Measurements from ENCODE around the gene NR1I2.

Gene NR1I2

GRCh38 chr3:119762876-119763275 lies 19.0 kb upstream of the NR1I2 start:
- H3K36me3 ChIP-seq (ENCODE audit: control insufficient read depth, insufficient read depth, low read length, severe bottlenecking) = no peaks in the 10 kb centered on the region
- no peak overlapping the region for H3K4me3 ChIP-seq (ENCODE audit: low read length)
- no peak overlapping the region for H3K9ac ChIP-seq (ENCODE audit: low read length)
- H3K4me1 ChIP-seq (ENCODE audit: control insufficient read depth, insufficient read depth, low read length) = no peaks in the 10 kb centered on the region
- no peaks in the 10 kb centered on the region for H3K27me3 ChIP-seq (replicated peaks; ENCODE audit: control insufficient read depth, insufficient read depth, low read length)
- H3K9me3 ChIP-seq (ENCODE audit: control insufficient read depth, low read length) = peaks cover 28% of the 10 kb centered on the region
- DNase-seq (ENCODE audit: low read depth) = no peak

GRCh38 chr3:119763466-119763865 lies 18.4 kb upstream of the NR1I2 start:
- Histone ChIP-seq H3K36me3 (ENCODE audit: control insufficient read depth, insufficient read depth, low read length, severe bottlenecking) (no peaks in the 10 kb centered on the region), H3K4me1 (ENCODE audit: control insufficient read depth, insufficient read depth, low read length) (no peaks in the 10 kb centered on the region), H3K4me3 (ENCODE audit: low read length) (no peak overlapping the region), H3K9ac (ENCODE audit: low read length) (no peak overlapping the region), H3K27me3 (replicated peaks; ENCODE audit: control insufficient read depth, insufficient read depth, low read length) (no peaks in the 10 kb centered on the region), H3K9me3 (ENCODE audit: control insufficient read depth, low read length) (peaks cover 28% of the 10 kb centered on the region)
- no peak for DNase-seq (ENCODE audit: low read depth)

GRCh38 chr3:119765239-119765638 lies 16.7 kb upstream of the NR1I2 start:
- Histone ChIP-seq H3K36me3 (ENCODE audit: control insufficient read depth, insufficient read depth, low read length, severe bottlenecking) (no peaks in the 10 kb centered on the region), H3K4me1 (ENCODE audit: control insufficient read depth, insufficient read depth, low read length) (no peaks in the 10 kb centered on the region), H3K4me3 (ENCODE audit: low read length) (no peak overlapping the region), H3K9me3 (ENCODE audit: control insufficient read depth, low read length) (peaks cover 22% of the 10 kb centered on the region), H3K27me3 (replicated peaks; ENCODE audit: control insufficient read depth, insufficient read depth, low read length) (no peaks in the 10 kb centered on the region), H3K9ac (ENCODE audit: low read length) (no peak overlapping the region)
- no peak for DNase-seq (ENCODE audit: low read depth)

GRCh38 chr3:119767936-119768601 lies 13.8 kb upstream of the NR1I2 start:
- H3K27me3 ChIP-seq (replicated peaks; ENCODE audit: control insufficient read depth, insufficient read depth, low read length) = no peaks in the 10 kb centered on the region
- no peak overlapping the region for H3K4me3 ChIP-seq (ENCODE audit: low read length)
- DNase-seq (ENCODE audit: low read depth) = no peak
- no peaks in the 10 kb centered on the region for H3K36me3 ChIP-seq (ENCODE audit: control insufficient read depth, insufficient read depth, low read length, severe bottlenecking)
- H3K9me3 ChIP-seq (ENCODE audit: control insufficient read depth, low read length) = no peaks in the 10 kb centered on the region
- H3K9ac ChIP-seq (ENCODE audit: low read length) = no peak overlapping the region
- H3K4me1 ChIP-seq (ENCODE audit: control insufficient read depth, insufficient read depth, low read length) = no peaks in the 10 kb centered on the region

- Histone ChIP-seq H3K27me3 (replicated peaks; ENCODE audit: control insufficient read depth, insufficient read depth, low read length) (no peaks in the 10 kb centered on the region), H3K9ac (ENCODE audit: low read length) (no peak overlapping the region), H3K4me3 (ENCODE audit: low read length) (no peak overlapping the region), H3K4me1 (ENCODE audit: control insufficient read depth, insufficient read depth, low read length) (no peaks in the 10 kb centered on the region), H3K9me3 (ENCODE audit: control insufficient read depth, low read length) (no peaks in the 10 kb centered on the region), H3K36me3 (ENCODE audit: control insufficient read depth, insufficient read depth, low read length, severe bottlenecking) (no peaks in the 10 kb centered on the region)
- no peak for DNase-seq (ENCODE audit: low read depth)
Measured at GRCh38 chr3:119768668-119769393, 13.1 kb upstream of the NR1I2 start.

- Histone ChIP-seq H3K4me1 (ENCODE audit: control insufficient read depth, insufficient read depth, low read length) (peaks cover 6% of the 10 kb centered on the region), H3K36me3 (ENCODE audit: control insufficient read depth, insufficient read depth, low read length, severe bottlenecking) (no peaks in the 10 kb centered on the region), H3K9me3 (ENCODE audit: control insufficient read depth, low read length) (no peaks in the 10 kb centered on the region), H3K27me3 (replicated peaks; ENCODE audit: control insufficient read depth, insufficient read depth, low read length) (no peaks in the 10 kb centered on the region), H3K4me3 (ENCODE audit: low read length) (no peak overlapping the region), H3K9ac (ENCODE audit: low read length) (no peak overlapping the region)
- no peak for DNase-seq (ENCODE audit: low read depth)
Measured at GRCh38 chr3:119769394-119770149, 12.3 kb upstream of the NR1I2 start.

- DNase-seq (ENCODE audit: low read depth) = no peak
- peaks cover 6% of the 10 kb centered on the region for H3K4me1 ChIP-seq (ENCODE audit: control insufficient read depth, insufficient read depth, low read length)
Measured at GRCh38 chr3:119774444-119774843, 7.5 kb upstream of the NR1I2 start.

GRCh38 chr3:119776304-119776703 lies 5.6 kb upstream of the NR1I2 start:
- no peaks in the 10 kb centered on the region for H3K27me3 ChIP-seq (replicated peaks; ENCODE audit: control insufficient read depth, insufficient read depth, low read length)
- no peak overlapping the region for H3K4me3 ChIP-seq (ENCODE audit: low read length)
- peaks cover 14% of the 10 kb centered on the region for H3K9me3 ChIP-seq (ENCODE audit: control insufficient read depth, low read length)
- H3K9ac ChIP-seq (ENCODE audit: low read length) = no peak overlapping the region
- no peaks in the 10 kb centered on the region for H3K36me3 ChIP-seq (ENCODE audit: control insufficient read depth, insufficient read depth, low read length, severe bottlenecking)
- DNase-seq (ENCODE audit: low read depth) = no peak
- peaks cover 6% of the 10 kb centered on the region for H3K4me1 ChIP-seq (ENCODE audit: control insufficient read depth, insufficient read depth, low read length)

More at GRCh38 chr3:119774444-119774843, 7.5 kb upstream of the NR1I2 start:
- H3K27me3 ChIP-seq (replicated peaks; ENCODE audit: control insufficient read depth, insufficient read depth, low read length) = no peaks in the 10 kb centered on the region
- H3K9ac ChIP-seq (ENCODE audit: low read length) = no peak overlapping the region
- H3K4me3 ChIP-seq (ENCODE audit: low read length) = no peak overlapping the region
- no peaks in the 10 kb centered on the region for H3K36me3 ChIP-seq (ENCODE audit: control insufficient read depth, insufficient read depth, low read length, severe bottlenecking)
- peaks cover 14% of the 10 kb centered on the region for H3K9me3 ChIP-seq (ENCODE audit: control insufficient read depth, low read length)

- Histone ChIP-seq H3K36me3 (ENCODE audit: control insufficient read depth, insufficient read depth, low read length, severe bottlenecking) (no peaks in the 10 kb centered on the region), H3K4me3 (ENCODE audit: low read length) (no peak overlapping the region), H3K27me3 (replicated peaks; ENCODE audit: control insufficient read depth, insufficient read depth, low read length) (no peaks in the 10 kb centered on the region), H3K9ac (ENCODE audit: low read length) (no peak overlapping the region), H3K9me3 (ENCODE audit: control insufficient read depth, low read length) (peaks cover 14% of the 10 kb centered on the region), H3K4me1 (ENCODE audit: control insufficient read depth, insufficient read depth, low read length) (peaks cover 6% of the 10 kb centered on the region)
- no peak for DNase-seq (ENCODE audit: low read depth)
Measured at GRCh38 chr3:119778176-119778575, 3.7 kb upstream of the NR1I2 start.

- H3K9ac ChIP-seq (ENCODE audit: low read length) = no peak overlapping the region
- no peak for DNase-seq (ENCODE audit: low read depth)
- no peaks in the 10 kb centered on the region for H3K36me3 ChIP-seq (ENCODE audit: control insufficient read depth, insufficient read depth, low read length, severe bottlenecking)
- no peak overlapping the region for H3K4me3 ChIP-seq (ENCODE audit: low read length)
- H3K4me1 ChIP-seq (ENCODE audit: control insufficient read depth, insufficient read depth, low read length) = peaks cover 6% of the 10 kb centered on the region
- peaks cover 14% of the 10 kb centered on the region for H3K9me3 ChIP-seq (ENCODE audit: control insufficient read depth, low read length)
- H3K27me3 ChIP-seq (replicated peaks; ENCODE audit: control insufficient read depth, insufficient read depth, low read length) = no peaks in the 10 kb centered on the region
Measured at GRCh38 chr3:119778811-119779210, 3.1 kb upstream of the NR1I2 start.

GRCh38 chr3:119779731-119780383 lies 2.0 kb upstream of the NR1I2 start:
- no peak overlapping the region for H3K4me3 ChIP-seq (ENCODE audit: low read length)
- no peak for DNase-seq (ENCODE audit: low read depth)
- H3K9ac ChIP-seq (ENCODE audit: low read length) = no peak overlapping the region
- H3K27me3 ChIP-seq (replicated peaks; ENCODE audit: control insufficient read depth, insufficient read depth, low read length) = no peaks in the 10 kb centered on the region
- H3K9me3 ChIP-seq (ENCODE audit: control insufficient read depth, low read length) = peaks cover 14% of the 10 kb centered on the region
- no peaks in the 10 kb centered on the region for H3K36me3 ChIP-seq (ENCODE audit: control insufficient read depth, insufficient read depth, low read length, severe bottlenecking)
- no peaks in the 10 kb centered on the region for H3K4me1 ChIP-seq (ENCODE audit: control insufficient read depth, insufficient read depth, low read length)

Measured in adipocyte (in vitro differentiated cells).